A673 (cell line): Measurements from ENCODE around the gene GPA33. TPM values are rescaled to one million over a fixed set of nuclear protein-coding genes. Genes with fewer than 3 reads are reported as not detected.
A peak's percentile ranks its signal among the peaks of the same experiment; 100 is the strongest.
"Not testable (repeated sequence)": the region's sequence is repeated elsewhere in the genome, so short reads cannot be mapped to it uniquely, and the experiment has no call there.

Experiments
- BruUV-seq: library from RNA; stranded (reverse); fragments of 400-500 nt; replicated peaks from 2 replicates; lab custom pipeline; 2021; lab: Mats Ljungman, UMichigan
- CTCF ChIA-PET: fragments of 300-600 bp; sonication (Branson Sonifier 250); formaldehyde crosslinking; loops from one replicate; lab custom pipeline; 2022; ENCODE audit warnings: antibody characterized with exemption; lab: Charles Lee
- POLR2A ChIA-PET: fragments of 300-600 bp; sonication (Branson Sonifier 250); formaldehyde crosslinking; loops from one replicate; lab custom pipeline; 2022; ENCODE audit warnings: antibody characterized with exemption; ENCODE audit not compliant: low non-redundant PET; lab: Charles Lee
- DNase-seq: peaks from one replicate; pipeline ENCODE4 v3.0.0-alpha.2; 2015; ENCODE audit warnings: low spot score
- H3K27ac ChIP-seq: fragments of 200-600 bp; sonication (generic); 2 replicates; pipeline ENCODE4 v1.5.1; 2016; ENCODE audit warnings: mixed run types, low read depth, mild to moderate bottlenecking, mixed read lengths, antibody characterized with exemption, low read length; ENCODE audit not compliant: poor library complexity, severe bottlenecking
- H3K27me3 ChIP-seq: fragments of 200-600 bp; sonication (generic); replicated peaks from 2 replicates; pipeline ENCODE4 v1.6.1; 2017; ENCODE audit warnings: mixed run types, low read depth, mild to moderate bottlenecking, mixed read lengths, antibody characterized with exemption, low read length; ENCODE audit not compliant: insufficient read depth, poor library complexity
- H3K36me3 ChIP-seq: fragments of 200-600 bp; sonication (generic); 2 replicates; pipeline ENCODE4 v1.6.1; 2016; ENCODE audit warnings: mixed run types, mild to moderate bottlenecking, mixed read lengths, antibody characterized with exemption, low read length; ENCODE audit not compliant: insufficient read depth, poor library complexity, severe bottlenecking
- H3K4me1 ChIP-seq: fragments of 200-600 bp; sonication (generic); 2 replicates; pipeline ENCODE4 v1.6.1; 2017; ENCODE audit warnings: mixed run types, mild to moderate bottlenecking, mixed read lengths, antibody characterized with exemption, low read length; ENCODE audit not compliant: insufficient read depth, poor library complexity, severe bottlenecking
- H3K4me3 ChIP-seq: fragments of 200-600 bp; sonication (generic); 2 replicates; pipeline ENCODE4 v1.5.1; 2016; ENCODE audit warnings: low read depth, mixed run types, mild to moderate bottlenecking, mixed read lengths, low read length; ENCODE audit not compliant: poor library complexity, severe bottlenecking
- H3K9me3 ChIP-seq: fragments of 200-600 bp; sonication (generic); 2 replicates; pipeline ENCODE4 v1.6.1; 2016; ENCODE audit warnings: mixed run types, low read depth, mild to moderate bottlenecking, mixed read lengths, antibody characterized with exemption, low read length; ENCODE audit not compliant: poor library complexity, severe bottlenecking
- CTCF ChIP-seq: fragments of 300-800, 200-600 bp; sonication (generic); conservative IDR thresholded peaks from 2 replicates; pipeline ENCODE4 v1.5.1; 2017; ENCODE audit warnings: low read depth, mild to moderate bottlenecking, antibody characterized with exemption, low read length, moderate library complexity, mixed read lengths
- EZH2 ChIP-seq: fragments of 200-600 bp; sonication (generic); IDR thresholded peaks from 2 replicates; pipeline ENCODE4 v1.6.1; 2017; ENCODE audit warnings: borderline replicate concordance, low read depth, mild to moderate bottlenecking, mixed read lengths, antibody characterized with exemption, low read length; ENCODE audit not compliant: poor library complexity, severe bottlenecking
- intact Hi-C: fragments of 100-400 bp; cut with micrococcal nuclease; formaldehyde crosslinking; loops from one replicate; pipeline ENCODE4 v1.10.0; 2022; ENCODE audit not compliant: unreplicated experiment
- total RNA-seq: library from RNA; stranded (reverse); gene quantifications from 2 replicates; pipeline ENCODE4 v1.2.3, GENCODE V29; 2021

The GPA33 gene
- total RNA-seq, 1 experiment from 2014 or later = not detected

GRCh38 chr1:167051907-167052306, 38.3 kb downstream of the GPA33 start:
- BruUV-seq = no TSS peak
- intact Hi-C loops = no loop called here
- ChIA-PET CTCF (interaction anchor here (0.8 kb wide), 1 partner anchor 67 kb away, joined by 3 read pairs; no protein-coding TSS in a partner anchor), POLR2A (no interaction called here)
- Histone ChIP-seq H3K4me3 (no peak overlapping the region), H3K9me3 (no peaks in the 10 kb centered on the region), H3K36me3 (no peaks in the 10 kb centered on the region), H3K27ac (no peak overlapping the region), H3K27me3 (peaks cover 35% of the 10 kb centered on the region), H3K4me1 (no peaks in the 10 kb centered on the region)
- TF ChIP-seq CTCF (no peak), EZH2 (no peak)
- DNase-seq = no peak

- peaks cover 91% of the 10 kb centered on the region for H3K27me3 ChIP-seq
- H3K4me1 ChIP-seq = peaks cover 6% of the 10 kb centered on the region
- POLR2A ChIA-PET = interaction anchor here (0.7 kb wide), 1 partner anchor 535 kb away, joined by 4 read pairs; no protein-coding TSS in a partner anchor
- H3K4me3 ChIP-seq = peak overlapping the region; percentile 23
- BruUV-seq = no TSS peak
- H3K27ac ChIP-seq = no peak overlapping the region
- no peaks in the 10 kb centered on the region for H3K9me3 ChIP-seq
- peak; percentile 40 for DNase-seq
- CTCF ChIA-PET = interaction anchor here (0.7 to 0.8 kb wide), 2 partner anchors 15 to 176 kb away, joined by 6 to 7 read pairs; no protein-coding TSS in a partner anchor
- H3K36me3 ChIP-seq = no peaks in the 10 kb centered on the region
- no peak for TF ChIP-seq EZH2
- intact Hi-C loops = no loop called here
Observed at GRCh38 chr1:167043752-167044488, 46.3 kb downstream of the GPA33 start.

GRCh38 chr1:167033646-167034045, 56.5 kb downstream of the GPA33 start:
- no peaks in the 10 kb centered on the region for H3K36me3 ChIP-seq
- BruUV-seq = no TSS peak
- H3K4me1 ChIP-seq = no peaks in the 10 kb centered on the region
- H3K27ac ChIP-seq = no peak overlapping the region
- H3K4me3 ChIP-seq = no peak overlapping the region
- ChIA-PET POLR2A (no interaction called here), CTCF (no interaction called here)
- peaks cover 88% of the 10 kb centered on the region for H3K27me3 ChIP-seq
- TF ChIP-seq EZH2 (no peak), CTCF (no peak)
- intact Hi-C loops = no loop called here
- H3K9me3 ChIP-seq = no peaks in the 10 kb centered on the region
- no peak for DNase-seq

GRCh38 chr1:167029553-167029952, 60.6 kb downstream of the GPA33 start:
- H3K27ac ChIP-seq, intact Hi-C loops, CTCF ChIA-PET, POLR2A ChIA-PET, BruUV-seq, H3K4me1 ChIP-seq, H3K9me3 ChIP-seq, DNase-seq, H3K4me3 ChIP-seq, H3K36me3 ChIP-seq: not testable (repeated sequence)
- peaks cover 63% of the 10 kb centered on the region for H3K27me3 ChIP-seq
